Ecto neural progenitor cell (in vitro differentiated cells): ENCODE results near the gene TSPEAR.
"Not testable (repeated sequence)": the region's sequence is repeated elsewhere in the genome, so short reads cannot be mapped to it uniquely, and the experiment has no call there.

ENCODE experiments used
- DNase-seq: peaks from one replicate; pipeline ENCODE4 v3.0.0-alpha.2; 2018; ENCODE audit warnings: low spot score

TSPEAR gene

GRCh38 chr21:44515359-44516165 is 195.8 kb downstream of the TSPEAR start:
- DNase-seq = no peak

- DNase-seq = no peak
Measured at GRCh38 chr21:44514746-44515358, 196.5 kb downstream of the TSPEAR start.

GRCh38 chr21:44514218-44514520 is 197.2 kb downstream of the TSPEAR start:
- no peak for DNase-seq

- DNase-seq = no peak
Measured at GRCh38 chr21:44513389-44514217, 197.8 kb downstream of the TSPEAR start.

GRCh38 chr21:44512496-44513388 is 198.6 kb downstream of the TSPEAR start:
- DNase-seq = no peak

GRCh38 chr21:44511938-44512275 is 199.5 kb downstream of the TSPEAR start:
- DNase-seq = no peak

GRCh38 chr21:44511219-44511937 is 200.0 kb downstream of the TSPEAR start:
- DNase-seq = no peak

- peak; percentile 85 for DNase-seq
Measured at GRCh38 chr21:44510508-44511218, 200.7 kb downstream of the TSPEAR start.

GRCh38 chr21:44510109-44510507 is 201.3 kb downstream of the TSPEAR start:
- no peak for DNase-seq

- DNase-seq = no peak
Measured at GRCh38 chr21:44509539-44509938, 201.8 kb downstream of the TSPEAR start.

- DNase-seq = no peak
Measured at GRCh38 chr21:44508711-44509445, 202.5 kb downstream of the TSPEAR start.

- DNase-seq = no peak
Measured at GRCh38 chr21:44508426-44508710, 203.0 kb downstream of the TSPEAR start.

- no peak for DNase-seq
Measured at GRCh38 chr21:44507673-44508425, 203.5 kb downstream of the TSPEAR start.

- DNase-seq = no peak
Measured at GRCh38 chr21:44506279-44507255, 204.8 kb downstream of the TSPEAR start.

- DNase-seq = no peak
Measured at GRCh38 chr21:44505673-44506278, 205.6 kb downstream of the TSPEAR start.

GRCh38 chr21:44503901-44504399 is 207.4 kb downstream of the TSPEAR start:
- DNase-seq = no peak

- not testable (repeated sequence) for DNase-seq
Measured at GRCh38 chr21:44503006-44503889, 208.1 kb downstream of the TSPEAR start.
